HG03097 (cell line): ENCODE results near the gene ZNF211.
A peak's percentile ranks its signal among the peaks of the same experiment; 100 is the strongest.

Source experiments
- ATAC-seq: cut with Tn5 transposase; IDR thresholded peaks from one replicate; pipeline ENCODE4 v1.9.1; 2021; ENCODE audit not compliant: unreplicated experiment, low FRiP score

Gene ZNF211

DNA sequence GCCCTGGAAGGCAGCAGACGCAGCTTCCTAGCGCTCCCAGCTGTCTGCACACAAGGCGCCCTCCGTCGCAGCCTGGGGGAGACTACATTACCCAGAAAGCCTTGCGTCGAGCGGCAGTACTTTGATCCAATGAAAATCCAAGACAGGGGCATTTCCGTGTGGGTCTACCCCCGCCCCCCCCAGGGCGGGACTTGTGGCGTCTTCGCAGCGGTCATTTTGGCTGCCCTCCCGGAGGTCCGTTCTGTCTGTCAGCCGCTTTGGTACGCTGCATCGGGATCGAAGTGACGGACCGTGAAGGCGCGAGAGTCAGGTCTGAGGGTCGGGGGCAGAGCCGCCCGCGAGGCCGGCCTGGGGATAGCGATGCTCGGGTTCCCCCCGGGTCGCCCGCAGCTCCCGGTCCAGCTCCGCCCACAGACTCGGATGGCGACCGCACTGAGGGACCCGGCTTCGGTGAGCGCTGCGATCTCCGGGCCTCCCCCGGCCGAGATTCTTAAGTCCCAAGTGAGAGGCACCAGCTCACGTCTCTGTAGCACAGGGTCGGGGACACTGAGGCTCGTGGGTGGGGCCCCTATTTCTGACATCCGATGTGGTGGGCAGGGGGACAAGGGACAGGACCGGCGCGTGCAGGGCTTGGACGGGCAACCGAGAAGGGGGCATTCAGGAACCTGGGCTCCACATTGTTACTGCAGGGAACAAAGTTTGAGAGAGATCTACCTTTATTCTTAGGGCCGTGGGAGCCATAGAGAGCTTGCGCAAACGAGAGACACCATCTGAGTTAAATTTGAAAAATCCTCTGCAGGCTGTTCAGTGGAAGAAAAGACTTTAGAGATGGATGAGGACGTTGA lies at the start of gene ZNF211:
TSS of gene ZNF211 (plus strand) at position 182 of the 845 bp plus-strand sequence. CDS start at position 361, 179 bp downstream.
- ATAC-seq: peak; percentile 87

DNA sequence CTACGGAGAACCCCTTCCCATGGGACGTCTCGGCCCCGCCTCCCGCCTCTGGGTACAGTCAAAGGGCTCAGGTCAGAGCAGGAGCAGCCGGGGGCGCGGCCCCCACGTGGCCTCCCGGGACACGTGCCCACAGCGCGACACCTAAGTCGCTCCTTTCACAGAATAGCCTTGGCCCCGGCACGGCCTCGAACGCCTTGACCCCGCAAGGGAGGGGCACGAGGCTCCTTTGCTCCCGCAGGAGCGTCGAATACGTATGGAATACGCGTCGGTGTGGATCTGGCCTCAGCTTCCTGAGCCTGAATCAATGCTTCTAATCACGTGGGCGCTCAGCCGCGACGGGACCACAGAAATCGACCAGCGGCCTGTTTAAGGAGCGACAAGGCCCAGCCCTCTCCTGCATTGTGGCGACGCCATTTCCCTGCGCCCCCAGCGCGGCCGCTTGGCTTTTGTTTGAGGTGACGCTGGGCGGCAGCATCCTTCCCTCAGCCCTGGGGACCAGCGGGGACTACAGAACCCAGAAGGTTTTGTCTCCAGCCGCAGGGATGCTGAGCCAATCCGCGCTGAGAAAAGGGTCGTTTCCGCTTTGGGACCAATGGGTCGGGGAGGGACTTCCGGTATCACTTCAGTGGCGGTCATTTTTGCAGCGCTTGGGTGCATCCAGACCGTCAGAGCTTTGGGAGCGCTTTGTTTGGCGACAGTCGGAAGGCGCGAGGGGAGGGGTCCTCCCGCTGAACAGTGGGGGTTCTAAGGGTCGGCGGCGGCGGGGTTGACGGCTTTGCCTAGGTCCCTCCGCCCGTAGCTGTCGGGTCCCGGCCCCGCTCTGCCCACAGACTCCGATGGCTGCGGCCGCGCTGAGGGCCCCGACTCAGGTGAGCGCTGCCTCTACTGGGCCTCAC lies 49.2 kb upstream of the ZNF211 start, which contains the start of gene ZIK1:
TSS of gene ZIK1 (plus strand) at position 625 of the 896 bp plus-strand sequence. CDS start at position 837, 212 bp downstream.
- peak; percentile 71 for ATAC-seq

- no peak for ATAC-seq
Measured at GRCh38 chr19:57587529-57587928, 45.4 kb upstream of the ZNF211 start.

DNA sequence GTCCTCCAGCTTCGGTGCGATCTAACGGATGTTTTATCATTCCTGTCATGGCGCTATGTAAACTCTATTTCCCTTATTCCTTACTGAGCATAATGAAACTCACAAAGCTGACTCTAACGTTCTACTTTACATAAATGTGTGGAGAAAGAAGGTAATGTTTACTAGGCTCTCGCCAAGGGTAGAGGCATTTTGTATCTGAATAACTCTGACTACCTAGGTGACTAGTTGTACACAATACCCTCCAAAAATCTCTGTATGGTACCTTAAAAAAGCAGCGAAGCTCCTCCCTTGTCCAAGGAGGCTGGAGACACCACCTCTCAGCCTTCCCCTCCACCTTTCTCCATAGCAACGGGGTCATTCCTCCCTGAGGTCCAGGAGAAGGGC lies 33.6 kb upstream of the ZNF211 start:
- no peak for ATAC-seq

DNA sequence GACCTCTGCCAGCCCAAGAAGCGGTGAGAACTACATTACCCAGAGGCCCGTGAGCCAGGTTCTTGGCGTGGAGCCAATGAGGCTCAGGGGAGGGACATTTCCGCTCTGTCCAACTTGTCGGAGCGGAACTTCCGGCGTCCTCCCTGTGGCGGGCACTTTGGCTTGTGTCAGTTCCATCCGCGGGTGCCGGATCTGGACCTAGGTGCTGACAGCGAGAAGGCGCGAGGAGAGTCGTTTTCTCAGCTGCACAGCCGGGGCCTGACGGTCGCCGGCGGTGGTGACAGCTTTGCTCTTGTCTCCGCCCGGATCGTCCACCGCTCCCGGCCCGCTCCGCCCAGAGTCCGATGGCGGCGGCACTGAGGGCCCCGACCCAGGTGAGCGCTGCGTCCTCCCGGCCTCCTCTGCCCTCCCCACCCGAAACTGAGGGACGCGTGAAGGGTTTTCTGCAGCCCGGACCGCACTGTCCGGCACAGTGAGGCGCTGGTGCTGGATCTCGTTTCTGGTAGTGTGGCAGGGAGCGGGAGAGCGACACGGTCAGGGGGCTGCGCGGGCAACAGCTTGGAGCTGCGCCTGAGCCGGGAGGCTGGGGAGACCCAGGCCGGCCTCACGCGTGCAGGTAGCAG lies 33.1 kb upstream of the ZNF211 start, which contains the start of gene ZNF530:
TSS of gene ZNF530 (plus strand) at position 125 of the 623 bp plus-strand sequence. CDS start 4,461 bp downstream, outside the sequence.
- ATAC-seq: peak; percentile 88

- no peak for ATAC-seq
Measured at GRCh38 chr19:57606931-57607330, 26.0 kb upstream of the ZNF211 start.

- no peak for ATAC-seq
Measured at GRCh38 chr19:57611113-57611512, 21.9 kb upstream of the ZNF211 start.

DNA sequence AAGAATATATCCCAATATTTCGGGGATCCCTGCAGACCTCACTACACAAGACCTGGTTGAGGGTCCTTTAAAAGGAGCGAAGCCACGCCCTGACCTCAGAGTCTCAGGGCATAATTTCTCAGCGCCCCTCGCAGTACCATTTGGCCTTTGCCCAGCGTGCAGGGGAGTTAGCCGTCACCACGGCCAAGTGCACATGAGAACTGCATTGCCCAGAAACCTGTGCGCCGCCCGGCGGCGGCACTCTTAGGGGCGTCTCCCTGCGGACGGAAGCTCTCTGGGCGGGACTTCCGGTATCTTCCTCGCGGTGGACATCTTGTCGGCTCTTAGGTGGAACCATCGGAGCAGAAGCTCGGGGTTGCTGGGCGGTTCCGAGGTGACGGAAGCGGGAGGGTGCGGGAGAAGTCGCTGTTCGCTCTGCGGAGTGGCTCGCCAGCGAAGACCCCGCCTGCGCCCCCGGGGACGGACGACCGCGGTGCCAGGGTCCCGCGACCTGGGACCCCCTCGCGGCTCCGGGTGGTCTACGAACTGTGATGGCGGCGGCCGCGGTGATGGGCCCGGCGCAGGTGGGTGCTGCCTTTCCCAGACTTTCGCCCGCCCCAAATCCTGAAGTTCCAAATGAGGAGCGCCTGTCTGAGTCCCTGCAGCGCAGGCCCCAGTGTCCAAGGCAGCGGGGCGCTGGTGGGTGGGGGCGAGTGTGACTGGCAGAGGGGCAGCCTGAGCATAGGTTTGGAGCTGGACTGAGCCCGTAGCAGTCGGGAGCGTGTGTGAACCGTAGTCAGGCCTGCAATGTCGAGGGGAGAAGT lies 18.8 kb upstream of the ZNF211 start, which contains the start of gene ZNF134:
TSS of gene ZNF134 (plus strand) at position 302 of the 803 bp plus-strand sequence. CDS start 5,227 bp downstream, outside the sequence.
- peak; percentile 93 for ATAC-seq

DNA sequence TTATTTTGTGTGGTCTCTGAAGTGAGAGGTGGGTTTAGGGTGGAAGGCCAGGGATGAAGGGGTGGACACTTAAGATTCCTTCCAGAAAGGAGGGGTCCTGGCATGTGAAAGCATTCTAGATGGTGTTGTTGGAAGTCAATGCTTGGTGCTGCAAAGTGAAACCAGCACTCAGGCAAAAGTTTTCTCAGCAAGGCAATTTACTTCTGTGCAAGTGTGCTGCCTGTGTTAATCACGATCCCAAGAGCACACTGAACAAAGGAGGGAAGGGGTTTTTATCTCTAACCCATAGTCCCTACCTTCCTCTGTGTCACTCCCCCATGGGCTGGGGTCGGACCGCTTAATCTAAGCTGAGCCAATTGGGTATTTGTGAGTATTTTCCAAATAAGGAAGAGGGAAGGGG lies 17.6 kb upstream of the ZNF211 start:
- ATAC-seq: no peak

DNA sequence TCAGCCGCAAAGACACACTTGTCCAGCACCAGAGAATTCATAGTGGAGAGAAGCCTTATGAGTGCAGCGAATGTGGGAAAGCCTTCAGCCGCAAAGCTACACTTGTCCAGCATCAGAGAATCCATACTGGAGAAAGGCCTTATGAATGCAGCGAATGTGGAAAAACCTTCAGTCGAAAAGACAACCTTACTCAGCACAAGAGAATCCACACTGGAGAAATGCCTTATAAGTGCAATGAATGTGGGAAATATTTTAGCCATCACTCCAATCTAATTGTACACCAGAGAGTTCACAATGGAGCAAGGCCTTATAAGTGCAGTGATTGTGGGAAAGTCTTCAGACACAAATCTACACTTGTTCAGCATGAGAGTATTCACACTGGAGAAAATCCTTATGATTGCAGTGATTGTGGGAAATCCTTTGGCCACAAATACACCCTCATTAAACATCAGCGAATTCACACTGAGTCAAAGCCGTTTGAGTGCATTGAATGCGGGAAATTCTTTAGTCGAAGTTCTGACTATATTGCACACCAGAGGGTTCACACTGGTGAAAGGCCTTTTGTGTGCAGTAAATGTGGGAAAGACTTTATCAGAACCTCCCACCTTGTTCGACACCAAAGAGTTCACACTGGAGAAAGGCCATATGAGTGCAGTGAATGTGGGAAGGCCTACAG lies 12.2 kb upstream of the ZNF211 start:
- no peak for ATAC-seq

- no peak for ATAC-seq
Measured at GRCh38 chr19:57623091-57623490, 9.9 kb upstream of the ZNF211 start.

GRCh38 chr19:57633832-57634131 lies 814 bp downstream of the ZNF211 start:
- ATAC-seq: no peak

- ATAC-seq: no peak
Measured at GRCh38 chr19:57637379-57637778, 4.4 kb downstream of the ZNF211 start.

- ATAC-seq: no peak
Measured at GRCh38 chr19:57641715-57642234, 8.8 kb downstream of the ZNF211 start.

GRCh38 chr19:57642396-57643046 lies 9.6 kb downstream of the ZNF211 start:
- ATAC-seq: no peak

DNA sequence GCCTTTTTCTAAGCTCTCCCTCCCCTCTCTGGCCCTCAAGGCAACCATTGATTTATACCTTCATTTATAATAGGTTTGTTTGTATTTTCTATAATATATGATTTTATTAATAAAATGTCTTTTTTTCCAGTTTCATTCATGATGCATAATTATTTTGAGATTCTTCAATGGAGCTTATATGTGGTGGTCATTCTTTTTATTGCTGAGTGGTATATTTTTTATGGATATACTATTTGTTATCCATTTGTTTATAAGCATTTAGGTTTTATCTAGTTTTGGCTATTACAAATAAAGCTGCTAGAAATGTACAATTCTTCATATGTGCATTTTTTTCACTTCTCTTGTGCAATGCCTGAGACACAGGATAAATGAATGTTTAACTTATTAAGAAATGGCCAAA lies 10.8 kb downstream of the ZNF211 start:
- no peak for ATAC-seq

GRCh38 chr19:57648331-57649003 lies 15.5 kb downstream of the ZNF211 start:
- no peak for ATAC-seq

- no peak for ATAC-seq
Measured at GRCh38 chr19:57651654-57651996, 18.7 kb downstream of the ZNF211 start.
